H1 (cell line): Measurements from ENCODE around the gene PID1. TPM values are rescaled to one million over a fixed set of nuclear protein-coding genes. Genes with fewer than 3 reads are reported as not detected.

Experiments
- CTCF ChIA-PET: fragments of 300-600 bp; sonication (Branson Sonifier 250); formaldehyde crosslinking; loops from one replicate; lab custom pipeline; 2021; ENCODE audit not compliant: partially characterized antibody; lab: Charles Lee
- POLR2A ChIA-PET: fragments of 300-600 bp; sonication (Branson Sonifier 250); formaldehyde crosslinking; loops from one replicate; lab custom pipeline; 2021; ENCODE audit warnings: inconsistent platforms; ENCODE audit not compliant: partially characterized antibody; lab: Charles Lee
- DNase-seq, 2 experiments: peaks; one replicate each; pipeline versions ENCODE4 v3.0.0 to v3.0.0-alpha.2; 2010 to 2022; ENCODE audit warnings: low spot score in 2 of 2, low read depth in 1 of 2, mixed read lengths in 1 of 2
- FAIRE-seq: peaks from 2 replicates; lab custom pipeline; 2011; peaks lifted over from hg19 to GRCh38; lab: Jason Lieb, UNC
- H2AFZ ChIP-seq: 2 replicates; pipeline ENCODE4 v1.8.1; 2012; ENCODE audit warnings: low read length, inconsistent platforms
- H2AK5ac ChIP-seq: 2 replicates; pipeline ENCODE4 v1.6.1; 2013; ENCODE audit warnings: low read depth, low read length
- H2BK120ac ChIP-seq: replicated peaks from 2 replicates; pipeline ENCODE3; 2013; ENCODE audit warnings: low read depth, low read length, inconsistent platforms
- H2BK12ac ChIP-seq: 2 replicates; pipeline ENCODE4 v1.6.1; 2013; ENCODE audit warnings: low read depth, low read length
- H2BK15ac ChIP-seq: 2 replicates; pipeline ENCODE4 v1.6.1; 2013; ENCODE audit warnings: low read length
- H2BK20ac ChIP-seq: 2 replicates; pipeline ENCODE4 v1.6.1; 2013; ENCODE audit warnings: low read length
- H2BK5ac ChIP-seq: 2 replicates; pipeline ENCODE4 v1.6.1; 2013; ENCODE audit warnings: low read depth, low read length
- H3K14ac ChIP-seq: 2 replicates; pipeline ENCODE4 v1.6.1; 2013; ENCODE audit warnings: inconsistent platforms; ENCODE audit not compliant: insufficient read length
- H3K18ac ChIP-seq: 2 replicates; pipeline ENCODE4 v1.6.1; 2013; ENCODE audit warnings: low read length; ENCODE audit errors: extremely low read depth
- H3K23ac ChIP-seq: 2 replicates; pipeline ENCODE4 v1.6.1; 2013; ENCODE audit warnings: inconsistent platforms; ENCODE audit not compliant: insufficient read length
- H3K23me2 ChIP-seq: 2 replicates; pipeline ENCODE4 v1.6.1; 2013; ENCODE audit warnings: low read depth, low read length
- H3K27ac ChIP-seq: 2 replicates; pipeline ENCODE4 v1.6.1; 2011; ENCODE audit warnings: low read depth, low read length, inconsistent platforms
- H3K27me3 ChIP-seq, 4 experiments: replicated peaks in 1 of 4; 1 replicate in 1 of 4; 2 replicates in 3 of 4; pipeline versions ENCODE4 v1.6.1 to v1.8.1; 2011 to 2013; ENCODE audit warnings: low read length in 3 of 4, mild to moderate bottlenecking in 3 of 4, inconsistent platforms in 2 of 4, mixed read lengths in 2 of 4, moderate library complexity in 1 of 4; ENCODE audit not compliant: control insufficient read depth in 3 of 4, insufficient read depth in 3 of 4; ENCODE audit errors: extremely low read depth in 1 of 4
- H3K36me3 ChIP-seq, 4 experiments: 2 replicates each; pipeline versions ENCODE4 v1.6.1 to v1.8.1; 2011 to 2013; ENCODE audit warnings: mild to moderate bottlenecking in 4 of 4, low read length in 3 of 4, moderate library complexity in 2 of 4, control low read depth in 1 of 4, inconsistent platforms in 1 of 4; ENCODE audit not compliant: insufficient read depth in 4 of 4, control insufficient read depth in 2 of 4
- H3K4ac ChIP-seq: replicated peaks from 2 replicates; pipeline ENCODE3; 2013; ENCODE audit warnings: low read length, low read depth, mixed read lengths, inconsistent platforms; ENCODE audit not compliant: insufficient read length
- H3K4me1 ChIP-seq, 4 experiments: replicated peaks in 1 of 4; 1 replicate in 1 of 4; 2 replicates in 3 of 4; pipeline versions ENCODE4 v1.6.1 to v1.8.1; 2011 to 2013; ENCODE audit warnings: low read length in 3 of 4, inconsistent platforms in 2 of 4, mixed read lengths in 1 of 4; ENCODE audit not compliant: insufficient read depth in 4 of 4, control insufficient read depth in 3 of 4
- H3K4me2 ChIP-seq, 2 experiments: 2 replicates each; pipeline versions ENCODE4 v1.6.1 to v1.8.1; 2011 to 2013; ENCODE audit warnings: low read depth in 2 of 2, low read length in 2 of 2, control low read depth in 1 of 2, inconsistent platforms in 1 of 2, mild to moderate bottlenecking in 1 of 2; ENCODE audit not compliant: insufficient read depth in 1 of 2
- H3K4me3 ChIP-seq, 4 experiments: fragments of 200-600, 300-600 bp in 1 of 4; sonication (generic), shearing (Covaris generic), sonication (Bioruptor Twin) in 1 of 4; 2 replicates each; pipeline versions ENCODE4 v1.5.1 to v1.8.1; 2011 to 2016; ENCODE audit warnings: low read length in 4 of 4, low read depth in 3 of 4, control low read depth in 2 of 4, inconsistent platforms in 2 of 4, mild to moderate bottlenecking in 2 of 4, mixed read lengths in 1 of 4, moderate library complexity in 1 of 4; ENCODE audit not compliant: insufficient read depth in 2 of 4; ENCODE audit errors: extremely low read depth in 1 of 4
- H3K56ac ChIP-seq: replicated peaks from 2 replicates; pipeline ENCODE3; 2013; ENCODE audit warnings: low read depth, mild to moderate bottlenecking, mixed read lengths, low read length, inconsistent platforms; ENCODE audit not compliant: insufficient read length
- H3K79me1 ChIP-seq: 2 replicates; pipeline ENCODE4 v1.6.1; 2013; ENCODE audit warnings: low read depth, low read length, control low read depth
- H3K79me2 ChIP-seq, 2 experiments: 2 replicates each; pipeline versions ENCODE4 v1.6.1 to v1.8.1; 2012 to 2013; ENCODE audit warnings: low read length in 2 of 2, mild to moderate bottlenecking in 2 of 2, inconsistent platforms in 1 of 2; ENCODE audit not compliant: insufficient read depth in 2 of 2, control insufficient read depth in 1 of 2
- H3K9ac ChIP-seq, 4 experiments: replicated peaks in 1 of 4; 1 replicate in 1 of 4; 2 replicates in 3 of 4; pipeline versions ENCODE4 v1.6.1 to v1.8.1; 2011 to 2013; ENCODE audit warnings: low read depth in 3 of 4, low read length in 3 of 4, control low read depth in 2 of 4, mild to moderate bottlenecking in 2 of 4, moderate library complexity in 2 of 4, inconsistent platforms in 1 of 4; ENCODE audit errors: extremely low read depth in 1 of 4
- H3K9me3 ChIP-seq, 2 experiments: 2 replicates each; pipeline versions ENCODE4 v1.6.1 to v1.8.1; 2012 to 2013; ENCODE audit warnings: mild to moderate bottlenecking in 2 of 2, moderate library complexity in 2 of 2, control low read depth in 1 of 2, inconsistent platforms in 1 of 2, low read depth in 1 of 2, low read length in 1 of 2, mixed read lengths in 1 of 2; ENCODE audit not compliant: insufficient read depth in 2 of 2
- H4K20me1 ChIP-seq, 2 experiments: replicated peaks in 1 of 2; 2 replicates each; pipeline versions ENCODE3 to v1.8.1; 2011 to 2013; ENCODE audit warnings: inconsistent platforms in 2 of 2, low read length in 2 of 2, mild to moderate bottlenecking in 1 of 2; ENCODE audit not compliant: insufficient read depth in 2 of 2, control insufficient read depth in 1 of 2
- H4K5ac ChIP-seq: 2 replicates; pipeline ENCODE4 v1.6.1; 2013; ENCODE audit warnings: low read length, low read depth, mixed read lengths, inconsistent platforms; ENCODE audit not compliant: insufficient read length
- H4K8ac ChIP-seq: 2 replicates; pipeline ENCODE4 v1.8.0; 2013; ENCODE audit warnings: mild to moderate bottlenecking, moderate library complexity, low read length, inconsistent platforms; ENCODE audit not compliant: insufficient read depth; ENCODE audit errors: extremely low read depth
- H4K91ac ChIP-seq: replicated peaks from 2 replicates; pipeline ENCODE3; 2013; ENCODE audit warnings: low read length, mixed read lengths, inconsistent platforms; ENCODE audit not compliant: insufficient read length
- ASH2L ChIP-seq: fragments of 200-600, 300-600 bp; sonication (generic); IDR thresholded peaks from one replicate; pipeline ENCODE4 v1.7.1; 2017; ENCODE audit warnings: low read length
- CHD2 ChIP-seq: IDR thresholded peaks from 2 replicates; pipeline ENCODE4 v1.6.1; 2012; ENCODE audit warnings: low read length, improper control_type of control experiment
- CREB1 ChIP-seq: IDR thresholded peaks from 2 replicates; pipeline ENCODE4 v1.6.1; 2012; ENCODE audit warnings: inconsistent platforms
- EZH2 ChIP-seq: fragments of 200-600 bp; sonication (generic); IDR thresholded peaks from 2 replicates; pipeline ENCODE4 v1.7.1; 2012; ENCODE audit warnings: low read depth, mild to moderate bottlenecking, moderate library complexity, low read length, inconsistent platforms; ENCODE audit not compliant: severe bottlenecking
- FOSL1 ChIP-seq: IDR thresholded peaks from 2 replicates; pipeline ENCODE4 v1.6.1; 2011; ENCODE audit warnings: mild to moderate bottlenecking, low read depth, low read length, moderate library complexity; ENCODE audit not compliant: insufficient read depth
- KDM4A ChIP-seq: IDR thresholded peaks from one replicate; pipeline ENCODE4 v1.7.1; 2012; ENCODE audit warnings: low read depth, mild to moderate bottlenecking, moderate library complexity, low read length, inconsistent platforms; ENCODE audit not compliant: severe bottlenecking
- KDM5A ChIP-seq: fragments of 200-600 bp; IDR thresholded peaks from 2 replicates; pipeline ENCODE4 v1.7.1; 2012; ENCODE audit warnings: mild to moderate bottlenecking, low read length, inconsistent platforms, mixed read lengths
- RBBP5 ChIP-seq: IDR thresholded peaks from 2 replicates; pipeline ENCODE4 v1.7.1; 2012; ENCODE audit warnings: low read depth, mild to moderate bottlenecking, inconsistent platforms, low read length, moderate library complexity, borderline replicate concordance
- RXRA ChIP-seq: IDR thresholded peaks from 2 replicates; pipeline ENCODE4 v1.6.1; 2011; ENCODE audit warnings: low read depth, mild to moderate bottlenecking, low read length, moderate library complexity; ENCODE audit not compliant: insufficient read depth
- SP2 ChIP-seq: IDR thresholded peaks from 2 replicates; pipeline ENCODE4 v1.6.1; 2012; ENCODE audit warnings: mild to moderate bottlenecking, low read length, inconsistent platforms
- TAF7 ChIP-seq: optimal IDR thresholded peaks from 2 replicates; pipeline ENCODE3; 2011; ENCODE audit warnings: low read depth, mild to moderate bottlenecking, inconsistent platforms, low read length, moderate library complexity, borderline replicate concordance
- WGBS, 2 experiments: shearing (Covaris generic) in 1 of 2; methylation state at CpG; one replicate each; pipeline versions ENCODE4 v1.1.6 to v1.1.7; 2013 to 2015; ENCODE audit warnings: low lambda C conversion rate in 2 of 2, mixed read lengths in 2 of 2, inconsistent platforms in 1 of 2, low coverage in 1 of 2, missing lambda C conversion rate in 1 of 2; ENCODE audit not compliant: insufficient replicate concordance in 2 of 2, insufficient coverage in 1 of 2, insufficient read length in 1 of 2; ENCODE audit errors: extremely low coverage in 1 of 2, missing lambda C conversion rate in 1 of 2; 5-methylcytosine and 5-hydroxymethylcytosine counted together
- polyA plus RNA-seq, 7 experiments: library from polyadenylated mRNA; depleted of rRNA in 3 of 7; stranded (reverse) in 5 of 7; unstranded in 2 of 7; fragments of >200 nt in 5 of 7; fragments of 200-250 nt in 2 of 7; gene quantifications; 1 replicate in 5 of 7; 2 replicates in 1 of 7; 4 replicates in 1 of 7; pipeline versions ENCODE4 v1.2.1 to v1.2.3, GENCODE V29; 2011 to 2013; ENCODE audit warnings: missing spikeins in 2 of 7, mixed read lengths in 2 of 7
- total RNA-seq: library from RNA; stranded (reverse); fragmentation: NEBNext Ultra II Directional; extraction: Animal tissue kit (Norgen Biotek cat#: 25700); gene quantifications from 2 replicates; pipeline ENCODE4 v1.2.1, GENCODE V29; 2021
- TF ChIP-seq, protein P1 (sequence below): IDR thresholded peaks from 2 replicates; pipeline ENCODE4 v1.6.1; 2012; ENCODE audit warnings: inconsistent platforms
- TF ChIP-seq, protein P2 (sequence below): IDR thresholded peaks from 2 replicates; pipeline ENCODE4 v1.6.1; 2012; ENCODE audit warnings: low read length, inconsistent platforms

PID1 gene
- total and polyA plus RNA-seq, 2 of the 8 experiments (the other 6 are each of a cell fraction or from before 2014, with no cell fraction given): 1.5 to 3.3 TPM

GRCh38 chr2:229301237-229301636 is 30.1 kb upstream of the PID1 start:
- no peaks in the 10 kb centered on the region for H4K20me1 ChIP-seq
- H3K23me2 ChIP-seq: no peaks in the 10 kb centered on the region
- POLR2A ChIA-PET: no interaction called here
- H2AFZ ChIP-seq: no peak overlapping the region
- DNase-seq (no peak), FAIRE-seq (no peak)
- H3K18ac ChIP-seq: no peak overlapping the region
- no peak overlapping the region for H3K9ac ChIP-seq
- CTCF ChIA-PET: interaction anchor here (0.8 to 1.1 kb wide), 2 partner anchors 41 to 612 kb away, joined by 3 read pairs; no protein-coding TSS in a partner anchor
- no peak overlapping the region for H2AK5ac ChIP-seq
- H3K27me3 ChIP-seq: no peaks in the 10 kb centered on the region
- H3K14ac ChIP-seq: no peak overlapping the region
- no peak overlapping the region for H2BK20ac ChIP-seq
- H3K9me3 ChIP-seq: no peaks in the 10 kb centered on the region
- H3K4ac ChIP-seq: no peak overlapping the region
- H2BK12ac ChIP-seq: no peak overlapping the region
- no peaks in the 10 kb centered on the region for H3K79me2 ChIP-seq
- H3K27ac ChIP-seq: no peak overlapping the region
- no peak overlapping the region for H2BK5ac ChIP-seq
- no peaks in the 10 kb centered on the region for H3K4me1 ChIP-seq
- WGBS, 2 experiments: 86% methylated on average over 2 of the region's 2 CpGs; no CpG with 5 or more reads in 1 of the 2 experiments
- H4K91ac ChIP-seq: no peak overlapping the region
- H3K4me3 ChIP-seq: no peak overlapping the region
- H2BK15ac ChIP-seq: no peak overlapping the region
- H3K23ac ChIP-seq: no peak overlapping the region
- H4K5ac ChIP-seq: no peak overlapping the region
- no peak overlapping the region for H2BK120ac ChIP-seq
- no peak overlapping the region for H4K8ac ChIP-seq
- H3K56ac ChIP-seq: no peak overlapping the region
- no peaks in the 10 kb centered on the region for H3K36me3 ChIP-seq
- H3K4me2 ChIP-seq: no peak overlapping the region
- H3K79me1 ChIP-seq: no peaks in the 10 kb centered on the region
- TF ChIP-seq KDM5A (no peak), RXRA (no peak), SP2 (no peak), TAF7 (no peak), CHD2 (no peak), FOSL1 (no peak), EZH2 (no peak), CREB1 (no peak), KDM4A (no peak), ASH2L (no peak), RBBP5 (no peak)
- TF ChIP-seq, protein P1, sequence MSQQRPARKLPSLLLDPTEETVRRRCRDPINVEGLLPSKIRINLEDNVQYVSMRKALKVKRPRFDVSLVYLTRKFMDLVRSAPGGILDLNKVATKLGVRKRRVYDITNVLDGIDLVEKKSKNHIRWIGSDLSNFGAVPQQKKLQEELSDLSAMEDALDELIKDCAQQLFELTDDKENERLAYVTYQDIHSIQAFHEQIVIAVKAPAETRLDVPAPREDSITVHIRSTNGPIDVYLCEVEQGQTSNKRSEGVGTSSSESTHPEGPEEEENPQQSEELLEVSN: no peak
- TF ChIP-seq, protein P2, sequence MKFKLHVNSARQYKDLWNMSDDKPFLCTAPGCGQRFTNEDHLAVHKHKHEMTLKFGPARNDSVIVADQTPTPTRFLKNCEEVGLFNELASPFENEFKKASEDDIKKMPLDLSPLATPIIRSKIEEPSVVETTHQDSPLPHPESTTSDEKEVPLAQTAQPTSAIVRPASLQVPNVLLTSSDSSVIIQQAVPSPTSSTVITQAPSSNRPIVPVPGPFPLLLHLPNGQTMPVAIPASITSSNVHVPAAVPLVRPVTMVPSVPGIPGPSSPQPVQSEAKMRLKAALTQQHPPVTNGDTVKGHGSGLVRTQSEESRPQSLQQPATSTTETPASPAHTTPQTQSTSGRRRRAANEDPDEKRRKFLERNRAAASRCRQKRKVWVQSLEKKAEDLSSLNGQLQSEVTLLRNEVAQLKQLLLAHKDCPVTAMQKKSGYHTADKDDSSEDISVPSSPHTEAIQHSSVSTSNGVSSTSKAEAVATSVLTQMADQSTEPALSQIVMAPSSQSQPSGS: no peak
